HepG2 (cell line): ENCODE results near the gene GP2.

ENCODE experiments used
- CHD2 ChIP-seq: IDR thresholded peaks from 2 replicates; pipeline ENCODE4 v1.6.1; 2011; ENCODE audit warnings: low read depth, low read length, improper control_type of control experiment
- CTCF ChIP-seq: sonication (generic); formaldehyde crosslinking; IDR thresholded peaks from 2 replicates; pipeline ENCODE4 v1.5.0; 2020; ENCODE audit warnings: mild to moderate bottlenecking, missing genetic modification reagents, moderate library complexity
- EZH2 ChIP-seq: conservative IDR thresholded peaks from 2 replicates; pipeline ENCODE4 v1.6.1; 2012; ENCODE audit warnings: mild to moderate bottlenecking, low read depth, low read length, moderate library complexity
- SP1 ChIP-seq, 2 experiments: fragments of 450-650 bp in 1 of 2; sonication (generic) in 1 of 2; formaldehyde crosslinking in 1 of 2; IDR thresholded peaks; 2 replicates each; pipeline versions ENCODE4 v1.4.0 to v1.6.1; 2016 to 2020; ENCODE audit warnings: missing genetic modification reagents in 1 of 2
- SYNCRIP ChIP-seq: fragments of 200-400 bp; formaldehyde crosslinking; IDR thresholded peaks from 2 replicates; pipeline ENCODE4 v1.6.1; 2018; ENCODE audit warnings: mild to moderate bottlenecking, low read depth, low read length; ENCODE audit not compliant: insufficient read depth
- TCF7L2 ChIP-seq: IDR thresholded peaks from 2 replicates; pipeline ENCODE4 v1.6.1; 2011; ENCODE audit warnings: mild to moderate bottlenecking, low read depth, low read length, moderate library complexity
- ZNF24 ChIP-seq: fragments of 450-650 bp; IDR thresholded peaks from 2 replicates; pipeline ENCODE4 v1.6.1; 2017; ENCODE audit warnings: antibody characterized with exemption, mild to moderate bottlenecking
- ZNF629 ChIP-seq: sonication (generic); formaldehyde crosslinking; conservative IDR thresholded peaks from 2 replicates; pipeline ENCODE4 v1.5.0; 2020; ENCODE audit warnings: missing genetic modification reagents

GRCh38 chr16:20369452-20370054 is 42.2 kb upstream of the GP2 start:
- TF ChIP-seq ZNF24 (no peak), CHD2 (no peak), SYNCRIP (no peak), EZH2 (no peak), SP1 (IDR thresholded peaks at IDR 0.05) (no peak), SP1 (CRISPR knock-in tag; IDR thresholded peaks at IDR 0.05) (no peak), ZNF629 (CRISPR knock-in tag) (no peak), CTCF (CRISPR knock-in tag) (no peak), TCF7L2 (no peak)
